ENCODE results near the gene CMTM2. TPM values are rescaled to one million over a fixed set of nuclear protein-coding genes. Genes with fewer than 3 reads are reported as not detected.

CMTM2 gene
- total and polyA plus RNA-seq, 12 donors = 0.17 to 0.80 (median 0.55) TPM; not detected in 9

DNA sequence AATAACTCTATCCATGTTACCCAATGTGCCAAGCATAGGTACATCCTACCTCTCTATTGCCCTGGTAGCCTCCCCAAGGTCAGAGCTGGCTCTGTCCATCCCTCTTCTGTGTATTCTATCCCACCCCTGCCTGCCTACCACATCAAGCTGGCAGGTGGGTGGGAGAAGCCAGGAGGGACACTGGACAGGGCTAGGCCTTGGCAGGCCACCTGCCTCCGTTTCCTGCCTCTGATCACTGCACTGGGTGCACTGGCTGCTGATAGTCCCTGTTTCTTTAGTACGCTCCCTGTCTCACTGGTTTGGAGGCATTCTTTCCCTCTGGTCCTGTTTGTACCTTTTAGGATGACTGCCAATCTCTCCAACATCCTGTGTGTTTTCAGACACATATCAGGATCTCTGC is 42.0 kb upstream of the CMTM2 start:
- H3K4me1 ChIP-seq (replicated peaks in 1 of 2) = no peaks in the 10 kb centered on the region
- no peak for TF ChIP-seq POLR2A (IDR thresholded peaks at IDR 0.05)
- TF ChIP-seq, protein P1, sequence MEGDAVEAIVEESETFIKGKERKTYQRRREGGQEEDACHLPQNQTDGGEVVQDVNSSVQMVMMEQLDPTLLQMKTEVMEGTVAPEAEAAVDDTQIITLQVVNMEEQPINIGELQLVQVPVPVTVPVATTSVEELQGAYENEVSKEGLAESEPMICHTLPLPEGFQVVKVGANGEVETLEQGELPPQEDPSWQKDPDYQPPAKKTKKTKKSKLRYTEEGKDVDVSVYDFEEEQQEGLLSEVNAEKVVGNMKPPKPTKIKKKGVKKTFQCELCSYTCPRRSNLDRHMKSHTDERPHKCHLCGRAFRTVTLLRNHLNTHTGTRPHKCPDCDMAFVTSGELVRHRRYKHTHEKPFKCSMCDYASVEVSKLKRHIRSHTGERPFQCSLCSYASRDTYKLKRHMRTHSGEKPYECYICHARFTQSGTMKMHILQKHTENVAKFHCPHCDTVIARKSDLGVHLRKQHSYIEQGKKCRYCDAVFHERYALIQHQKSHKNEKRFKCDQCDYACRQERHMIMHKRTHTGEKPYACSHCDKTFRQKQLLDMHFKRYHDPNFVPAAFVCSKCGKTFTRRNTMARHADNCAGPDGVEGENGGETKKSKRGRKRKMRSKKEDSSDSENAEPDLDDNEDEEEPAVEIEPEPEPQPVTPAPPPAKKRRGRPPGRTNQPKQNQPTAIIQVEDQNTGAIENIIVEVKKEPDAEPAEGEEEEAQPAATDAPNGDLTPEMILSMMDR (IDR thresholded peaks at IDR 0.05) = no peak
- no peak overlapping the region for H3K27ac ChIP-seq
- peaks cover 0 to 20% of the 10 kb centered on the region in 2 donors for H3K36me3 ChIP-seq (replicated peaks in 1 of 2)
- intact Hi-C loops (cut with DNase I) = no loop called here
- H3K4me3 ChIP-seq = no peak overlapping the region
- no peaks in the 10 kb centered on the region for H3K27me3 ChIP-seq
- WGBS, 4 donors = 87 to 100% (median 98%) methylated on average over 2 of the region's 2 CpGs
- no peaks in the 10 kb centered on the region for H3K9me3 ChIP-seq (replicated peaks in 1 of 3)
- DNase-seq = no peak

DNA sequence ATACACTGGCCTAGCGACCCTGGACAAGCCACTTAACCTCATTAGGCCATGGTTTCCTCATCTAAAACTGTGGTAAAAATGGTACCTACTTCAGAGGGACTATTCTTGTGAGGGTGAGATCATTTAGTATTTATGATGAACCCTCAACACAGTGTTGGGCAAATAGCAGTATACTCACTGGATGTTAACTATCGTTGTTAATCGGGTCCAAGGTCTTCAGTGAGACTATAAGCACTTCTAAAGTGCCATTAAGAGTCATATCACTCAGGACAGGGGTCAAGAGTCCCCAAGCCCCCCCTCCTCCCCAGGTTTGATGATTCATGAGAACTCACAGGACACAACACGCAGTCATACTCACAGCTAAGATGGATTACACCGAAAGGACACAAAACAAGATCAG is 40.4 kb upstream of the CMTM2 start:
- DNase-seq = peak in 1 of 7 donors; percentile 33
- peak overlapping the region in 1 of 5 donors; percentile 25 for H3K27ac ChIP-seq
- H3K9me3 ChIP-seq (replicated peaks in 1 of 3) = no peaks in the 10 kb centered on the region
- peaks cover 0 to 20% of the 10 kb centered on the region in 2 donors for H3K36me3 ChIP-seq (replicated peaks in 1 of 2)
- no peaks in the 10 kb centered on the region for H3K27me3 ChIP-seq
- intact Hi-C loops (cut with DNase I) = no loop called here
- H3K4me1 ChIP-seq (replicated peaks in 1 of 2) = no peaks in the 10 kb centered on the region
- no peak overlapping the region for H3K4me3 ChIP-seq
- TF ChIP-seq, protein P1 (IDR thresholded peaks at IDR 0.05) = no peak
- no peak for TF ChIP-seq POLR2A (IDR thresholded peaks at IDR 0.05)
- 57 to 72% (median 68%) methylated on average over 5 of the region's 5 CpGs for WGBS, 4 donors

DNA sequence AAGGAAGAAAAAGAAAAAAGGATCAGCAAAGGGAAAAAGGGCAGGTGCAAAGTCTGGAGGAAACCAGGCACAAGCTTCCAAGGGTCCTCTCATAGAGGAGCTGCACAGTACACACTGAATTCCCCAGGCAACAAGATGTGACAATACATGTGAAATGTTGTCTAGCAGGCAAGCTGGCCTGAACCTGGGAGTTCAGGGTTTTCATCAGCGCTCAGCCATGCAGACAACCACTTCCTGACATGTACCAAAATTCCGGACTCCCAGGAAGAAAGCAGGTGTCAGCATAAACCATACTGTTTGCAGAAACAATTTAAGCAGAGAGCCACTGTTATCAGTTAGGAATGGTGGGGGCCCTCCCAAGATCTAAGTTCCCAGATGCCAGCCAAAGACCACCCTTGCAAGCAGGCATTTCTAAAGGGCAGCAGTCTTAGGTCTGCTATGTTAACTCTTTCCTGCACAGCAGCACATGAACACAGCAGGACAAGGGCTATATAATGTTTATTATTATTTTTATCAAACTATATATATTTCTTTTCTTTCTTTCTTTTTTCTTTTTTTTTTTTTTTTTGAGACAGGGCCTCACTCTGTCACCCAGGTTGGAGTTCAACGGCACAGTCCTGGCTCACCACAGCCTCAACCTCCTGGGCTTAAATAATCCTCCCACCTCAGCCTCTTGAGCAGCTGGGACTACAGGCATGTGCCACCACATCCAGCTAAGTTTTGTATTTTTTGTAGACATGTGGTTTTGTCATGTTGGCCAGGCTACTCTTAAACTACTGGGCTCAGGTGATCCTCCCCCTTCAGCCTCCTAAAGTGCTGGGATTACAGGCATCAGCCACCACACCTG is 39.4 kb upstream of the CMTM2 start:
- TF ChIP-seq, protein P1 (IDR thresholded peaks at IDR 0.05) = no peak
- TF ChIP-seq POLR2A (IDR thresholded peaks at IDR 0.05) = no peak
- no peak overlapping the region for H3K4me3 ChIP-seq
- no peaks in the 10 kb centered on the region for H3K4me1 ChIP-seq (replicated peaks in 1 of 2)
- H3K27ac ChIP-seq = no peak overlapping the region
- H3K27me3 ChIP-seq = no peaks in the 10 kb centered on the region
- no peak for DNase-seq
- intact Hi-C loops (cut with DNase I) = no loop called here
- H3K36me3 ChIP-seq (replicated peaks in 1 of 2) = peaks cover 0 to 20% of the 10 kb centered on the region in 2 donors
- no peaks in the 10 kb centered on the region for H3K9me3 ChIP-seq (replicated peaks in 1 of 3)
- WGBS, 4 donors = 66 to 84% (median 76%) methylated on average over 3 of the region's 3 CpGs

DNA sequence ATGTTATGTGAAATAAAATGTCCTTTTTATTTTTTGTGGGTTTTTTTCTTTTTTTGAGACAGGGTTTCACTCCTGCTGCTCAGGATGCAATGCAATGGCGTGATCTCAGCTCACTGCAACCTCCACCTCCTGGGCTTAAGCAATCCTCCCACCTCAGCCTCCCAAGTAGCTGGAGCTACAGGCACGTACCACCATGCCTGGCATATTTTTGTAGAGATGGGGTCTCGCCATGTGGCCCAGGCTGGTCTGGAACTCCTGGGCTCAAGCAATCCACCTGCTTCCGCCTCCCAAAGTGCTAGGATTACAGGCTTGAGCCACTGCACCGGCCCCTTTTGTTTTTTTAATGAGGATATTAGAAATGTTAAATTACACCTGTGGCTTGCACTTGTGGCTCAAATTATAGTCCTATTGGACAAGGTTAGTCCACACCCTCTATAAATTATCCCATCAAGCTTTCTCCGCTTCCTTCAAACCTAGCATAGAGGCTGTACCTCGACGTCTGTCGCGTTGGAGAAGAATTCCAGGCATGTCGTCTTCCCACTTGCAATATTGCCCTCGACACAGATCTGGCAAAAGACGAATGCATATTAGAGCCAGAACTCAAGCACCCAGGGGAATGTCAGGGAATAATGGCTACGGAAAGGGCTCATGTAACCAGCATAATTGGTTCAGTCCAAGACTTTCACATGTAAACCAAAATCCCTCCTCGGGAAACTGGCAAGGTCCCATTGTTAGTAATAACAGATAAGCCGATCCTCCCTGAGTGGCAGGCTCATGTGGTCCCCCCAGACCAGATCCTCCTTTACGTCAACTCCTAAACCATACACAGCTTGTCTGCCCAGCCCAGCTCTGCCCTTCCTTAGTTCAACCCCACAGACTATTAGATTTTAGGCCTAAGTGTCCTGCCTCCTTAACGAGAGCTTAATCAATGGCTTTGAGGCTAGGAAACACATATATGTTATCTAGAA is 37.6 kb upstream of the CMTM2 start:
- H3K27ac ChIP-seq = no peak overlapping the region
- DNase-seq = no peak
- no peak for TF ChIP-seq POLR2A (IDR thresholded peaks at IDR 0.05)
- TF ChIP-seq, protein P1 (IDR thresholded peaks at IDR 0.05) = no peak
- no peaks in the 10 kb centered on the region for H3K27me3 ChIP-seq
- H3K4me1 ChIP-seq (replicated peaks in 1 of 2) = no peaks in the 10 kb centered on the region
- no peak overlapping the region for H3K4me3 ChIP-seq
- peaks cover 0 to 7% of the 10 kb centered on the region in 2 donors for H3K36me3 ChIP-seq (replicated peaks in 1 of 2)
- no peaks in the 10 kb centered on the region for H3K9me3 ChIP-seq (replicated peaks in 1 of 3)
- WGBS, 4 donors = 85 to 92% (median 90%) methylated on average over 18 of the region's 18 CpGs
- intact Hi-C loops (cut with DNase I) = no loop called here
